ENCODE measurements around the gene BLCAP.
A peak's percentile ranks its signal among the peaks of the same experiment; 100 is the strongest.

Gene BLCAP

GRCh38 chr20:37523911-37524700 is 3.6 kb downstream of the BLCAP start:
- in situ Hi-C loops (cut with HindIII; ENCODE audit: low pct_unique_long_range_greater_than_20kb, low sequenced_read_pairs) = no loop called here

GRCh38 chr20:37523012-37523391 is 4.7 kb downstream of the BLCAP start:
- TF ChIP-seq JUND (IDR thresholded peaks at IDR 0.05; ENCODE audit: low read depth) = no peak
- no peak for DNase-seq (ENCODE audit: low read depth in 1 of 2, low spot score in 1 of 2)
- in situ Hi-C loops (cut with HindIII; ENCODE audit: low pct_unique_long_range_greater_than_20kb, low sequenced_read_pairs) = no loop called here

More at GRCh38 chr20:37523911-37524700, 3.6 kb downstream of the BLCAP start:
- no peak for DNase-seq (ENCODE audit: low read depth in 1 of 2, low spot score in 1 of 2)
- TF ChIP-seq JUND (IDR thresholded peaks at IDR 0.05; ENCODE audit: low read depth) = no peak

GRCh38 chr20:37522260-37523011 is 5.2 kb downstream of the BLCAP start:
- no peak for DNase-seq (ENCODE audit: low read depth in 1 of 2, low spot score in 1 of 2)
- in situ Hi-C loops (cut with HindIII; ENCODE audit: low pct_unique_long_range_greater_than_20kb, low sequenced_read_pairs) = no loop called here
- TF ChIP-seq JUND (IDR thresholded peaks at IDR 0.05; ENCODE audit: low read depth) = no peak

- TF ChIP-seq JUND (IDR thresholded peaks at IDR 0.05; ENCODE audit: low read depth) = no peak
- no peak for DNase-seq (ENCODE audit: low read depth in 1 of 2, low spot score in 1 of 2)
- in situ Hi-C loops (cut with HindIII; ENCODE audit: low pct_unique_long_range_greater_than_20kb, low sequenced_read_pairs) = no loop called here
These were observed 6.5 kb downstream of the BLCAP start, which contains the start of gene NNAT for GRCh38 chr20:37521061-37521771. TSS of gene NNAT (plus strand) at chr20:37521250. CDS start at chr20:37521332, 82 bp downstream.

- no peak for DNase-seq (ENCODE audit: low read depth in 1 of 2, low spot score in 1 of 2)
- TF ChIP-seq JUND (IDR thresholded peaks at IDR 0.05; ENCODE audit: low read depth) = no peak
- in situ Hi-C loops (cut with HindIII; ENCODE audit: low pct_unique_long_range_greater_than_20kb, low sequenced_read_pairs) = no loop called here
These were observed 7.2 kb downstream of the BLCAP start for GRCh38 chr20:37520419-37520955.

- peak; percentile 46 to 55 for DNase-seq (ENCODE audit: low read depth in 1 of 2, low spot score in 1 of 2)
- in situ Hi-C loops (cut with HindIII; ENCODE audit: low pct_unique_long_range_greater_than_20kb, low sequenced_read_pairs) = no loop called here
- TF ChIP-seq JUND (IDR thresholded peaks at IDR 0.05; ENCODE audit: low read depth) = no peak
These were observed 7.9 kb downstream of the BLCAP start for GRCh38 chr20:37519508-37520418.

GRCh38 chr20:37518606-37519507 is 8.8 kb downstream of the BLCAP start:
- in situ Hi-C loops (cut with HindIII; ENCODE audit: low pct_unique_long_range_greater_than_20kb, low sequenced_read_pairs) = no loop called here

GRCh38 chr20:37518059-37518458 is 9.6 kb downstream of the BLCAP start:
- in situ Hi-C loops (cut with HindIII; ENCODE audit: low pct_unique_long_range_greater_than_20kb, low sequenced_read_pairs) = no loop called here
- no peak for DNase-seq (ENCODE audit: low read depth in 1 of 2, low spot score in 1 of 2)

More at GRCh38 chr20:37518606-37519507, 8.8 kb downstream of the BLCAP start:
- no peak for DNase-seq (ENCODE audit: low read depth in 1 of 2, low spot score in 1 of 2)
- no peak for TF ChIP-seq JUND (IDR thresholded peaks at IDR 0.05; ENCODE audit: low read depth)

GRCh38 chr20:37516811-37517750 is 10.6 kb downstream of the BLCAP start:
- in situ Hi-C loops (cut with HindIII; ENCODE audit: low pct_unique_long_range_greater_than_20kb, low sequenced_read_pairs) = no loop called here
- no peak for TF ChIP-seq JUND (IDR thresholded peaks at IDR 0.05; ENCODE audit: low read depth)
- no peak for DNase-seq (ENCODE audit: low read depth in 1 of 2, low spot score in 1 of 2)

More at GRCh38 chr20:37518059-37518458, 9.6 kb downstream of the BLCAP start:
- no peak for TF ChIP-seq JUND (IDR thresholded peaks at IDR 0.05; ENCODE audit: low read depth)

GRCh38 chr20:37515876-37516275 is 11.8 kb downstream of the BLCAP start:
- no peak for DNase-seq (ENCODE audit: low read depth in 1 of 2, low spot score in 1 of 2)
- in situ Hi-C loops (cut with HindIII; ENCODE audit: low pct_unique_long_range_greater_than_20kb, low sequenced_read_pairs) = no loop called here
- no peak for TF ChIP-seq JUND (IDR thresholded peaks at IDR 0.05; ENCODE audit: low read depth)
